HG02938 (cell line): ENCODE results near the gene BPIFA1.

Experiments
- ATAC-seq: cut with Tn5 transposase; IDR thresholded peaks from one replicate; pipeline ENCODE4 v1.9.1; 2021; ENCODE audit warnings: mild to moderate bottlenecking, moderate library complexity; ENCODE audit not compliant: unreplicated experiment

BPIFA1 gene

DNA sequence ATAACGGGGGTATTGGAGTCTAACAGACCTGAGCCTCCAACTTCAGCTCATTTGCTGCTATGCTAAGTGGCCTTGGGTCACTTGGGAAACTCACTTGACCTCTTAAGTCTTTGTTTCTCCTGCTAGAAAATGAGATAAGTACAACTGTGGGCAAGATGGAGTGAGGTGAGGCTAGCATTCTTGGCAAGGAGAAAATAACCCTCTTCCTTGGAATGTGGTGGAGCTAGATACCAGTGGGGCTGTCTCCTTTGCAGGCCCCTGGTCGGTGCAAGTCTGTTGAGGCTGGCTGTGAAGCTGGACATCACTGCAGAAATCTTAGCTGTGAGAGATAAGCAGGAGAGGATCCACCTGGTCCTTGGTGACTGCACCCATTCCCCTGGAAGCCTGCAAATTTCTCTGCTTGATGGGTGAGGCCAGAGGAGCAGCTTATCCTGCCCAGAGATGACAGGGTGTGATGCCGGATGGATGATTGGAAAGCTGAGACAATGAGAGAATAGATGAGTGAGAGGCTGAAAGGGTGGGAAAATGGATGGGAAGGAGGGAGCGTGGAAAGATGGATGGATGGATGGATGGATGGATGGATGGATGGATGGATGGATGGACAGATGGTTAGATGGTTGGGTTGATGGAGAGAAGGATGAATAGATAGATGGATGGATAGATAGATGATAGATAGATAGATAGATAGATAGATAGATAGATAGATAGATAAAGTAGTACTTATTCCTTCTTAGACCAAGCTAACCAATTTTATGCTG lies 4.4 kb downstream of the BPIFA1 start:
- ATAC-seq, result no peak

DNA sequence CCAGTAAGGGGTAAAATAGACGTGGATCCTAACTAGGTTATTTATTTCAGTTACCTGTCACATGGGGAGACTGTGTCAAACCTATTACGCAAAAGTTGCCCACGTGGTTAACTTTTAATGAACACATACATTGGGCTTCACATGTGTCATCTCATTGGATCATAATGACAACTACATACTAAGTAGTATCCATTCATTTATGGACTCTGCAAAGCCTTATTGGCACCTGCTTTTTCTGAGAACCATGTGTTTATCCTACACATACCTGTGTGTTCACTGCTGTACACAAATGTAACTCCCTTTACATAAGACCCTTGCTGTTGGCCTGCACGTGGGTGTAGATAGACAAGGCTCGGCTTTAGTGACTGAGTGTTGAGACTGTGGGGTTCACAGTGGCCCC lies 5.1 kb downstream of the BPIFA1 start:
- no peak for ATAC-seq

DNA sequence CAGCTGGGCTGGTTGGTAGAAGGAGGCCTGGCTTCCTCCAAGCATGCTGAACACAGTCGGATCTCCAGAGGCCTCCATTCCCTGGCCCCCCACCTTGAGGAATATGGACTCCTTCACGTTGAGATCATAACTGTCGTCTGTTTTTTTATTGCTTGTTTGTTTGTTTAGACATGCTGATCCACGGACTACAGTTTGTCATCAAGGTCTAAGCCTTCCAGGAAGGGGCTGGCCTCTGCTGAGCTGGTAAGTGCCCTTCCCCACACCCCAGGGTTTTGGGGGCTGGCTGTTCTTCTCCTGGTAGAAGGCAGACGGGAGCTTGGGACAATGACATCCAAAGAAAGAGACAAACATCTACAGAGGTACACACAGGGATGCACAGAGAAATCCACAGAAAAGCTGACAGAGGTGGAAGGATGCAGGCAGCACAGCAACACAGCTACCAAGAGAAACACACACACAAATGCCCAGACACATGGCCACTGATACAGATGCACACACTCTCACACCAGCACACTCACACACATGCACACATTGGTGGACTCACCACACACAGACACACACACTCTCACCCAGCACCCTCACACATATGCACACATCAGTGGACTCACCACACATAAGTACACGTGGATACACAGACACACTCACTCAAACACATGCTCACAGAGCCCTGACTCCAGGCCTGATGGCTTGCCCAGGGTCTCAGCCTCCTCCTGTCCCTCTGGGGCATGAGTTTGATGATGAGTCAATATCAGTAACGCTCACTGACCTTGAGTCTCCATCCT lies 6.7 kb downstream of the BPIFA1 start:
- no peak for ATAC-seq

DNA sequence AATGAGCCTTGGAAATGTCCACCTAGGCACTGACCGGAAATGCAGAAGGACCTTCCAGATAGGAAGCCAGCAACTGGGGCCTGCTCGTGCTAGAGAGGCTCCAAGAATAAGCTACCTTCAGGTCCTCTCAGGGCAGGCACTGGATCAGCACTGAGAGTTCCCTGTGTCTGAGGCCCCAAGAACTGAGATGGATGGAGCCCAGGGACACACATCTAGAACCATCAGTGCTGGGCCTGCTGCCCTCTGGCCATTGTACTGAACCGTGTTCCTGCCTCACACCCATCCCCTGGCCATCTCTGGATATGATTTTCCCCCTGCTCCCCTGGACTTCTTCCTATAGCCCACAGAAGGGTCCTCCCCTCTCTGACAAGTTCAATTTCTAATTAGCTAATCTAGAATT lies 10.3 kb downstream of the BPIFA1 start:
- ATAC-seq, result no peak

DNA sequence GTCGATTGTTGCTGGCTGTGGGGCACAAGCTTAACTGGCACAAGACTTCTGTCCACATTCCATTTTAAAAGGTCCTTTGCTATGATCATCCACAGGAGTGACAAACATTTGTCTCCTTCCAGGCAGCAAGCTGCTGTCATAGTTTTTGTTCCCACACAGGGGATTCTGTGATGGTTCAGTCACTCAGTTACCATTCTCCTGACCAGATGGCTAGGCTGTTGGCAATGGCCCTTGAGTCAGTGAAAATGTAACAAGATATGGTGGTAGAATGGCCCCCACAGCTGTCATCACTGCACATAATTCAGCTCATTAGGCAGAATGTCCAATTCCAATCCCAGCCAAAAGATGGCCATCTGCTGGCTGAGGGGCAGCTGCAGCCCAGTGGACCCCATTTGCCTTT lies 13.7 kb downstream of the BPIFA1 start:
- ATAC-seq, result no peak

DNA sequence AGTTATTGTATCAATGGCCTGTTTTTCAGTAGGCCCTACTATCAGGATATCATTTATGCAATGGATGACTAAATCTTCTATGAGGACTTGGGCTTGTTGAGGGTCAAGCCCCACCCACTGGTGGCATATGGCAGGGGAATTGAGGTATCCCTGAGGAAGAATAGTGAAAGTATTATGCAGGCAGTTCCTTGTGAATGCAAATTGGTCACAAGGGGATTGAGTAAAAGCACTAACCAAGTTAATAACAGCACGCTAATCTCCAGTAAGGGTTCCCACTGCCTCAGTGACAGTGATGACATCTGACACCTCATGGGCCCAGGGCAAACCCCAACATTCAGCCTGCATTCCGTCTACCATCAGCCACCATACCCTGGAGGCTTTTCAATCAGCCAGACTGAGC lies 14.9 kb downstream of the BPIFA1 start:
- ATAC-seq, result no peak

DNA sequence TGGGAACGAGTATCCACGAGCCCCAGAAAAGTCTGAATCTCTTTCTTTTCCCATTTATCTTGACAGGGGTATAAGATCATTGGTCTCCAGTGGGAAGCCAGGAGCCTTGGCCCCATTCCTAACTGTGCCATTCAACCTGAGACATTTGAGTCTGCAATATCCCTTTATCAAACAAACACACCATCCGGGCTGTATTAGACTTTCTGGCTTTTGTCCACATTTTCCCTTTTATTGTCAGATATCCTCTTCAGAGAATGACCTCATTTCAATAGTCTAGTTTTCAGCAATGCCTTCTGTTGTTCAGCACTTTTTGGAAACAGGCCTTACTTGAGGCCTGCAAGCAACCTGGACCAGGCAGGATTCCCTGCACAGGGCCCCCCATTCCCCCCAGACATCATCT lies 15.7 kb downstream of the BPIFA1 start:
- no peak for ATAC-seq

DNA sequence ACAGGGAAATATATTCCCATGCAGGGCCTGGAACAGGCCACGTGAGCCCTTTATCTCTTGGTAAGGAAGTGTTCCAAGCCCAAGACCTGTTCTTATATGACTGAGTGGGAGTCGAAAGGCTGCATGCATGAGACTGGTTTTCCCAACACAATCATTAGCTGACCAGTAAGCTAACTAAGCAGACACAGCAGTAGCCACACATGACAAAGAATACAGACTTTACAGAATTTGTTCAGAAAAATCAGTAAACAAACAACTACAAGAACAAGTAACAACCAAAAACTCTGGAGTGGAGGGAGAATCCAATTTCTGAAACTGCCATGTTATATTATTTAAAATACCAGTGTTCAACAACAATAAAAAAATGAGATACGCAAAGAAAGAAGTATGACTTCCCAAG lies 16.7 kb downstream of the BPIFA1 start:
- ATAC-seq, result no peak

DNA sequence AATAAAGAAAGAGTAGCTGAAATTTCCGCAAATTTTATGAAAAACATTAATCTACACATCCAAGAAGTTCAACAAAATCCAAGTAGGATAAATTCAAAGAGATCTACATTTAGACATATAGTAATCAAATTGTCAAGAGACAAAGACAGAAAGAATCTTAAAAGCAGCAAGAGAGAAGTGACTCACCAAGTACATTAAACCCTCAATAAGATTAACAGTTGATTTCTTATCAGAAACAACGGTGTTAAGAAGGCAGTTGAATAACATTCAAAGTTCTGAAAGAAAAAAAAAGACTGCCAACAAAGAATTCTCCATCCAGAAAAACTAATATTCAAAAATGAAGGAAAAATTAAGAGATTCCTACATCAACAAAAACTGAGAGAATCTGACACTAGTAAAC lies 19.2 kb downstream of the BPIFA1 start:
- no peak for ATAC-seq

DNA sequence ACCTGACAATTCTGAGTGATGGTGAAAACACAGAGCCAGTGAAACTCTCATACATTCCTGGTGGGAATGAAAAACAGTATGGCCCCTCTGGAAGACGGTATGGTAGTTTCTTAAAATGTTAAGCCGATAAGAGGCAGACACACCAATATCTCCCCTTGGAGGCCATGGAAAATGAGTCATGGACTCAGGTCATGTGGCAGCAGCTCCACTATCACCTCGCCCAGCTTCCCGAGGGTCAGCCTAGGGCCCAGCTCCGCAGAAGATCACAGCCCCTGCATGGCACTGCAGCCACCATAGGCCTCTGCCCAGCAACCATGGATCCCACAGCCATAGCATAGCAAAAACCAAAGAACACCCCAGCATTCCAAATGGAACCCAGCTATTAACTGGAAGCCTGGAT lies 21.4 kb downstream of the BPIFA1 start:
- ATAC-seq, result no peak

DNA sequence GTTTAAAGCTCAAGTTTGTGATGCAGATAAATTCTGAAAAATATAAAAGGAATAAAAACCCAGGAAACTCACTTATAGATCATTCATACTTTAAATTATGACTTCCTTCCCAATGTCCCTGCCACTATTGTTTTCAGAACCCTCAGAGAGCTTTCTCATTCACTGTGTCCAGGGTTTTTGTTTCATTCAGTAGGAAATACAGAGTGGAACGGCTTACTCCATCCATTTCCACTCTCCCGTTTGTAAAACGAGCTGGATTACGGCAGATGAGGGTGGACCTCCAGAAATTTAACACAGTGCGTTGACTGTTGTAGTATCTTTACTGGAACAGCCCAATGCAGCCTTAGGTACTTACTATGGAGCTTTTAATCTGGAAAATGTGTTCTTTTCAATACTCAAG lies 23.6 kb downstream of the BPIFA1 start:
- no peak for ATAC-seq

DNA sequence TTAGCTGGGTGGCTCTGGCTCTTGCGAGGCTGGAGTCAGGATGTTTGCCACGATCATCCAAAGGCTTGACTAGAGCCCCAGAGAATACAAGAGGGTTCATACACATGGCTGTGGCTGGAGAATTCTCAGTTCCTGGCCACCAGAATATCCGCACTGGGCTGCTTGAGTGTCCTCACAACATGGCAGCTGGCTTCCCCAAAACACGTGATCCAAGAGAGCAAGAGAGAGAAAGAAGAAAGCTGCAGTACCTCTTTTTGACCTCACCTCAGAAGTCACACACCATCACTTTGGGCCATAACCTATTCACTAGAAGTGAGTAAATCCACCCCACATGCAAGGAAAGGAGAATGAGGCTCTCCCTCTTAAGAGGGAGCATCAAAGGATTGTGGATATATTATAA lies 25.7 kb downstream of the BPIFA1 start:
- ATAC-seq, result no peak

DNA sequence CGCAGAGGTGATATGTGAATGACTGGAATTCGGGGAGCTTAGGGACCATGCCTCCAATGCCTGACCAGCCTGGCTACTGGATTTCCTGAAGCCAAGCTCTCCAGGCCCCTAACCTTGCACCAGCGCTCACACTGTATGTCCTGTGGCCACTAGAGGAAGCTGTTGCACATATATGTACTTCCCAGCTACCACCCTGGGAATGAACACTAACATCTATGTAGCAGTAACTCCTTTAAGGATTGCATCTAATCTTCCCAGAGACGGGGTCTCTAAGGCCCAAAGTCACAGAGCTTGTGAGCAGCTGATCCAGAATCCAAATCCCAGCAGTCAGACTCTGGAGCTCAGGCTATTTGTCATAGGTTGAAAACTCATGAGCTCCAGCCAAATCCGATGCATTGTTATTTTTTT lies 26.9 kb downstream of the BPIFA1 start:
- no peak for ATAC-seq

DNA sequence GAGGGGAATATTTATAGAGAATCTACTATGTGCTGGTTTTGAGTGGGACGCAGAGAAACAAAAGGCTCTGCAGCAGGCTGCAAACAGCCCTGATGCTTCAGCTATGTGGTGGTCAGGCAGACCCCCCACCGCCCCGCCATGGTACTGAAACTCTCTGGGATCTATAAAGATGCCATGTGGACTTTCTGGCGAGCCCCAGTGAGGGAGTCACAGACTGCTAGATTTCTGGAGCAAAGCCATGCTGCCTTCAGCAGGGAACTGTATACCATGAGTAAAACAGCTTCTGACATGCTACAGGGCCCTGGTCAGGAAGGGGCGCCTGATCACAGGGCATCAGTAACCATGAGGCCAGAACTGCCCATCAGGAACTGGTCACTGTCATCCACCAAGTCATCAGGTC lies 28.0 kb downstream of the BPIFA1 start:
- ATAC-seq, result no peak

DNA sequence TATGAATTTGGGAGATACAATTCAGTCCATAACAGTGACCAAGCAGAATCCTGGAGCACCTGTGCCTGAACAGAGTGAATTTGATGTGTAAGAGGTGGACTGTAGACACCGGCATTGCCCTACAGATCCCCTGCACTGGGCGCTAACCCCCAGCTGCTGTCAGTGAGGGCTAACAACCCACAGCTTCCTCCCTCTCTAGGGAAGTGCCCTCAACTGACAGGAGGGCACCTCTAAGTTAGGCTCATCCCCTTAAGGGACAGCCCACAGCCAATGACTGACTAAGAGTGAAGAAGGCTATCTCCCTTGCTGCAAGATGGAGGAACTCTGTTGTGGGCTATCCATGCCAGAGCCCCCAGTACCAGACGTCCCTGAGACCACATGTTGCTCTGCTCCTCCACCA lies 31.9 kb downstream of the BPIFA1 start:
- ATAC-seq, result no peak

DNA sequence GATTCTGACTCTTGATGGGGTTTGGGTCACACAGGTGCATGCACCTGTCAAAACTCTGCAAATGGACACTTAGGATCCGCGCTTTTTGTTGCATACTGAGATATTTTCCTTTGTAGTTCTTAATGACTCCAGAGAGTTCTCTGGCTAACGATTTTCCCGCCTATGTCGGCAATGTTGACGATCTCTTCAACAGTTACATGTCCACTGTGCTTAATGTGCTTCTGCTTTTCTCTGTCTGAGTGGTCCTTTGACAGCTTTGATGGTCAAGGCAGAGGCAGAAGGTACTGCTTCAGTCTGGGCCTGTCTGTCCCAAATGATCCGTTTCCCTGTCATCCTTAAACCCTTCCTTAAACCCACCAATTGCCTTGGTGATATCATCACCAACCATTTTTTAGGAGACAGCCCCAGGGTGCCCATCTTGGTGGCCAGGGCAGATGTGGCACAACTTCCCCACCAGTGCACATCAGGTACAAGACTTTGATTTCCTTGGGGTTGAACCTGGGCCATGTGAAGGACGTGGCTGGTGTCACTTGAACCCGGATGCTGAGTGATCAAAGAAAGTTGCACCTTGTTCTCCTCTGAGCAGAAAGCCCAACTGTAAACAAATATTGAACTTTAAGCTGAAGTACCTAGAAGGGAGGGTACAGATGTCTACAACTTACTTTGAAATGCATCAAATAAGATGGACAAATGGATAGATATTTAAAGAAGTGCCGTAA lies 36.5 kb downstream of the BPIFA1 start:
- ATAC-seq, result no peak

DNA sequence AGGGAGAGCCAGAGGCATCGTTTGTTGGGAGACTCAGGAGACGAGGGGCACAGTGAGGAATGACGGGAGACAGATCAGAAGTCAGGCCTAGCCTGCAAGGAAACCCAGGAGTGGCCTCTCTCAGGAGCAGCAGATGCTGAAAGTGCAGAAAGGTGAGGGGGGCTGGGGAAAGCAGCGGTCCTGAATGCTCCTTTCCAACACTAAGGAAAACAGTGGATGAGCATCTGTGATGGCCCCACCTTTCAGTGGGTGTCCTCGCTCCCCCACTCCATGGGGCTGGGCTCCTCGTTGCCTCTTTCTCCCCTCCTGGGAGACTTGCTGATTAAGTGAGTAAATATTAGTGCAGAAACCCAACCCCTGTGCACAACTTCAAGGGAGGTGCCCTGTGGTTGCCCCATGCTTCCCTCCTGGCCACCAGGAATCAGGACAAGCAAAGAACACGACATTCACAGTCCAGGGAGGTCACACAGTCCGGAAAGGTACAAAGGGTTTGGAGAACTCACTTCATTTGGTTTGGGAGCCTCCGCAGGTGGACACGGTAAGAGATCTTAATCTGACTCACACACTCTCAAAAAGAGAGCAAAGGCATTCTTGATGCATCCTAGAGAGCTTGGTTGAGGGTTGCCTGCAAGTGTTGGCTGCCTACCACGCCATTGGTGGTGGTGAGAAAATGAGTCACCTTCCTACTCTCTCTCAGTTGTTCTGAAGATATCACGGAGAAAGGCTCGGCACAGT lies 37.5 kb downstream of the BPIFA1 start:
- ATAC-seq, result no peak

DNA sequence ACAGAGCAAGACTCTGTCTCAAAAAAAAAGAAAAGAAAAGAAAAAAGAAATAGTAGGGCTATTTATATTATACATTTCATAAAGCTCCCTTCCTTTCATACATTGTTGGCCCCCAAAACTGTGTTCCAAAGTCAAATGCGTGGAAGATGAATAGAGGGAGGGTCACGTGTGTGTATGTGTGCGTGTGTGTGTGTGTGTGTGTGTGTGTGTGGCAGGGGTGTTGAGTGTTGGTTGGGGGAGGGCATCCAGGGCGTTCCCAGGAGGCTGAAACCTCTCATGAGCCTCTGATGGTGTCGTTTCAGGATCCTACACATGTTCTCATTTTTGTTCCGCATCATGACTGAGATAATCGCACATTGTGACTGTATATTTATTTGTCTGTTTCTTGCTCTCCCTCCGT lies 39.4 kb downstream of the BPIFA1 start:
- ATAC-seq, result no peak

DNA sequence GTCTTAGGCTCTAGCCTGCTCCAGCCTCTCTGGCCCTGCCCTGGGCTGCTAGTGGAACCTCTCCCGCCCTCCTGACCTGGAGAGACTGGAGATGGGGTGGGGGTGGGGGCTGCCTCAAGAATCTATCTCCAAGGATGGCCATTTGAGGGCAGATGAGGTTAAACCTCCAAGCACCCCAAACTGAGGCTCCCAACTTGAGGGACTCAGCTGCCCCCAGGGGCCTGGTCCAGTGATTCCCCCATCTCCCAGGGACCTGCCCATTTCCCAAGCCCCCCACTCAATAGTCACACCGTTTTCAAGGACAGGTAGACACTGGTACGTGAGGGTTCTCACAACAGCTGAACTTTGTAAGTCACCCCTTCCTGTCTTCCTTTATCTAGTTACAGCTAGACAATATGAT lies 40.1 kb downstream of the BPIFA1 start:
- ATAC-seq, result no peak

DNA sequence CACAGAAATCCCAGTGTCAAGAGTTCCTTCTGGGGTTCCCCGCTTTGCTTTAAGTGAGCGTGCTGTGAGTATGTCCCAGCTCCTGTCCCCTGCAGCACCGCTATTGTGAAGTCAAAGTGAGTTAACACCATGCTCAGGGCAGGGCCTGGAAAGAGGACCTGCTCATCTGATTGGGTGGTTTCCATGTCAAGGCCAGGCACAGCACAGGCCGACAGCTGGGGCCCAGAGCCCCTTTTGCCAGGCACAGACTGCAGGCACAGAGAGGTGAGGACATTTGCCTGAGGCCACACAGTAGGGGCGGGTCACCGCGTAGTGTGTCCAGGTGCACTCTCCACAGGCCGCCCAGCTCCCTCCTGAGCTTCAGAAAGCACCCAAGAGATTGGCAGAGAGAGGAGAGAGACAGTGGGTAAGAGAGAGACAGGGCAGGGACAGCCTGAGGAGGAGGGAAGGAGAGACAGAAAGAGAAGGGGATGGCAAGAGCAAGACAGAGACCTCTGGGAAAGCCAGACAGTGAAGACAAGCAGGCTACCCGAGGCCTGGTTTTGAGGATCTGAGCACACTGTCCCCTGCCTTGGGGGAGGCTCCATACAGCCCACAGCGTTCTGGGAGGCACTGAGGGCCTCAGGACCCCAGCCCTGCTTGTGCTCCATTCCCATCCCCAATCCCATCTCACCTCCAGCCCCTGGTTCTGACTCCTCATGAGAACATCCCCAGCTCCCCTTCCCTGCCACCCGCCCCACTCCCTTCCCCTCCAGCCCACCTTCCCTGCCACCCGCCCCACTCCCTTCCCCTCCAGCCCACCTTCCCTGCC lies 40.7 kb downstream of the BPIFA1 start:
- ATAC-seq, result no peak
